Measurements from ENCODE around the gene CGB1. TPM values are rescaled to one million over a fixed set of nuclear protein-coding genes. Genes with fewer than 3 reads are reported as not detected.
"Not testable (repeated sequence)": the region's sequence is repeated elsewhere in the genome, so short reads cannot be mapped to it uniquely, and the experiment has no call there.

Gene CGB1
- total and polyA plus RNA-seq, 7 donors, result not detected

DNA sequence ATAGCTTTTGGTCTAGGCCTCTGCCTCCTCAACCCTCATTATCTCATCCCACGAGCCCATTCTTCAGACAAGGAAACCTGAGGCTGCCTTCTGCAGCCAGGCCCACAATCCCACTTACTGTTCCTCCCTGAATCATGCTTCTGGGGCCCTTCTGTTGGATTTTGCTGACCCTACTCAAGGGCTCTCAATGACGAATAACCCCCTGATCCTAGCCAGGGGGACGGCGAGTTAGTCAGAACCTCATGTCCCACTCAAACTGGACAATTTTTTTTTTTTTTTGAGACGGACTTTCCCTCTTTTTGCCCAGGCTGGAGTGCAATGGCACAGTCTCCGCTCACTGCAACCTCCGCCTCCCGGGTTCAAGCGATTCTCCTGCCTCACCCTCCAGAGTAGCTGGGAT is 14.6 kb downstream of the CGB1 start:
- DNase-seq, result no peak
- no peaks in the 10 kb centered on the region for H3K9me3 ChIP-seq
- TF ChIP-seq, protein P1, sequence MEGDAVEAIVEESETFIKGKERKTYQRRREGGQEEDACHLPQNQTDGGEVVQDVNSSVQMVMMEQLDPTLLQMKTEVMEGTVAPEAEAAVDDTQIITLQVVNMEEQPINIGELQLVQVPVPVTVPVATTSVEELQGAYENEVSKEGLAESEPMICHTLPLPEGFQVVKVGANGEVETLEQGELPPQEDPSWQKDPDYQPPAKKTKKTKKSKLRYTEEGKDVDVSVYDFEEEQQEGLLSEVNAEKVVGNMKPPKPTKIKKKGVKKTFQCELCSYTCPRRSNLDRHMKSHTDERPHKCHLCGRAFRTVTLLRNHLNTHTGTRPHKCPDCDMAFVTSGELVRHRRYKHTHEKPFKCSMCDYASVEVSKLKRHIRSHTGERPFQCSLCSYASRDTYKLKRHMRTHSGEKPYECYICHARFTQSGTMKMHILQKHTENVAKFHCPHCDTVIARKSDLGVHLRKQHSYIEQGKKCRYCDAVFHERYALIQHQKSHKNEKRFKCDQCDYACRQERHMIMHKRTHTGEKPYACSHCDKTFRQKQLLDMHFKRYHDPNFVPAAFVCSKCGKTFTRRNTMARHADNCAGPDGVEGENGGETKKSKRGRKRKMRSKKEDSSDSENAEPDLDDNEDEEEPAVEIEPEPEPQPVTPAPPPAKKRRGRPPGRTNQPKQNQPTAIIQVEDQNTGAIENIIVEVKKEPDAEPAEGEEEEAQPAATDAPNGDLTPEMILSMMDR (IDR thresholded peaks at IDR 0.05), result no peak
- H3K4me1 ChIP-seq, result peaks cover 7% of the 10 kb centered on the region
- intact Hi-C loops (cut with DNase I), result no loop called here
- no peak for ATAC-seq
- H3K27me3 ChIP-seq (ENCODE audit: insufficient read depth in 3 of 3, low read length in 2 of 3), result no peaks in the 10 kb centered on the region
- H3K27ac ChIP-seq, result no peak overlapping the region
- WGBS, 3 donors, result 89 to 91% (median 89%) methylated on average over 9 of the region's 9 CpGs
- no peak overlapping the region for H3K4me3 ChIP-seq
- H3K36me3 ChIP-seq (ENCODE audit: insufficient read depth in 1 of 2, low read depth in 1 of 2), result no peaks in the 10 kb centered on the region

GRCh38 chr19:49020931-49021895 is 15.5 kb downstream of the CGB1 start:
- TF ChIP-seq, protein P1 (IDR thresholded peaks at IDR 0.05), result no peak
- Histone ChIP-seq H3K4me1 (peaks cover 7% of the 10 kb centered on the region), H3K36me3 (ENCODE audit: insufficient read depth in 1 of 2, low read depth in 1 of 2) (peaks cover 0 to 1% of the 10 kb centered on the region in 2 donors), H3K4me3 (no peak overlapping the region), H3K27me3 (ENCODE audit: insufficient read depth in 3 of 3, low read length in 2 of 3) (no peaks in the 10 kb centered on the region), H3K9me3 (no peaks in the 10 kb centered on the region), H3K27ac (no peak overlapping the region)
- 45 to 54% (median 50%) methylated on average over 16 of the region's 16 CpGs for WGBS, 3 donors
- intact Hi-C loops (cut with DNase I), result no loop called here
- no peak for DNase-seq
- ATAC-seq, result no peak

- Histone ChIP-seq H3K9me3 (no peaks in the 10 kb centered on the region), H3K4me1 (peaks cover 7% of the 10 kb centered on the region), H3K4me3 (no peak overlapping the region), H3K36me3 (ENCODE audit: insufficient read depth in 1 of 2, low read depth in 1 of 2) (peaks cover 2 to 10% of the 10 kb centered on the region in 2 donors), H3K27ac (no peak overlapping the region), H3K27me3 (ENCODE audit: insufficient read depth in 3 of 3, low read length in 2 of 3) (no peaks in the 10 kb centered on the region)
- DNase-seq, result no peak
- intact Hi-C loops (cut with DNase I), result no loop called here
- TF ChIP-seq, protein P1 (IDR thresholded peaks at IDR 0.05), result no peak
- 76 to 79% (median 78%) methylated on average over 11 of the region's 11 CpGs for WGBS, 3 donors
- no peak for ATAC-seq
Measured at GRCh38 chr19:49020342-49020741, 16.4 kb downstream of the CGB1 start.

- Histone ChIP-seq H3K27ac (no peak overlapping the region), H3K36me3 (ENCODE audit: insufficient read depth in 1 of 2, low read depth in 1 of 2) (peaks cover 10 to 19% of the 10 kb centered on the region in 2 donors), H3K4me1 (peaks cover 7% of the 10 kb centered on the region), H3K4me3 (peak overlapping the region; percentile 66), H3K9me3 (no peaks in the 10 kb centered on the region), H3K27me3 (ENCODE audit: insufficient read depth in 3 of 3, low read length in 2 of 3) (no peaks in the 10 kb centered on the region)
- TF ChIP-seq, protein P1 (IDR thresholded peaks at IDR 0.05), result no peak
- ATAC-seq, result peak; percentile 74 to 89 (median 78)
- peak; percentile 68 to 90 for DNase-seq
- intact Hi-C loops (cut with DNase I), result no loop called here
- 13 to 20% (median 14%) methylated on average over 38 to 41 of the region's 41 CpGs for WGBS, 3 donors
Measured at GRCh38 chr19:49019242-49019932, 17.3 kb downstream of the CGB1 start.

GRCh38 chr19:49018388-49019241 is 18.1 kb downstream of the CGB1 start:
- intact Hi-C loops (cut with DNase I); H3K27ac ChIP-seq; H3K9me3 ChIP-seq; H3K4me1 ChIP-seq; DNase-seq; H3K27me3 ChIP-seq (ENCODE audit: insufficient read depth in 3 of 3, low read length in 2 of 3): not testable (repeated sequence)
- Histone ChIP-seq H3K36me3 (ENCODE audit: insufficient read depth in 1 of 2, low read depth in 1 of 2) (peaks cover 12 to 26% of the 10 kb centered on the region in 2 donors), H3K4me3 (peak overlapping the region; percentile 66)
- WGBS, 3 donors, result 2 to 4% (median 4%) methylated on average over 42 to 50 of the region's 50 CpGs
- peak; percentile 5 to 45 (median 18) for ATAC-seq

Measured in psoas muscle (tissue), 8 donors.